Measurements from ENCODE around the gene CNOT1.
"Not testable (repeated sequence)": the region's sequence is repeated elsewhere in the genome, so short reads cannot be mapped to it uniquely, and the experiment has no call there.

Gene CNOT1

GRCh38 chr16:58629733-58630640, at the start of gene CNOT1:
Gene CNOT1, minus strand, starts transcription at chr16:58629826. Its CDS starts 30,489 bp downstream, at chr16:58599337.
- DNase-seq (peak; percentile 96), ATAC-seq (peak; percentile 91)

GRCh38 chr16:58678716-58679115, 49.1 kb upstream of the CNOT1 start:
- DNase-seq (no peak), ATAC-seq (no peak)

DNA sequence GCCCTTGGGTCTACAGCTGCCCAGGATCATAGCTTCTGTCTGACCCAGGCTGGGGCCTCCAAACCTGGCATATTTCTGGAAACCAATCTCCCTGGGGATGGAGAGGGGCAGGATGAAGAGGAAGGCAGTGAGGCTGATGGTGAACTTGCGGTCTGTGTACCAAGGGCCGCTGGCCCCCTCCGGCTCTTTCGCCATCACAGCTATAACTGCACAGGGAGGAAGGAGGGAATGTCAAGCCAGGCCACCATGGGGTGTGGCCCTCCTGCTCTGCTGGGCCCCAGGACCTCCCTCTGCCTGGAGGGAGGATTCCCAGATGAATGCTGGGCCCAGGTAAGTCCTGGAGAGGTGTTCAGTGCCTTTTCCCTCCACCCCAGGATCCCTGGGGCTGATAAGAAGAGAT, 48.6 kb upstream of the CNOT1 start:
- no peak for DNase-seq
- no peak for ATAC-seq

- ATAC-seq: no peak
- DNase-seq: no peak
Measured at GRCh38 chr16:58670946-58671583, 41.4 kb upstream of the CNOT1 start.

- no peak for DNase-seq
- ATAC-seq: no peak
Measured at GRCh38 chr16:58670177-58670576, 40.6 kb upstream of the CNOT1 start.

DNA sequence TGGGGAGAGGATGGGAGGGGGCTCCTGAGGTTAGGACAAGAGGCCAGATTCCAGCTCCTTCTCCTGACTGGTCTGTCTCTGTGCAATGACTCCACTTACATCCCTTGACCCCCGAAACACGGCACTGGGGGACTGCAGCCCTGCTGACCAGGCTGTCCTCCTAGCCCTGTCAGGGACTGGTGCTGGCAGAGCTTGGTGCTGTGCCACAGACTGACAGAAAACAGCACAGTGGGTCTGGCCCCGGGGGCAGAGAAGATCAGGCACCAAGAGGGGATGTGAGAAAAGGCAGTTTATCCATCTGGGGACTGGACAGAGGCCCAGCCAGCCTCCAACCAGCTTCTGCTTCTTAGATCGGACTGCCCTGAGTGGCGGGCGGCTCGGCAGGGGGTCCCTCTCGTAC, 35.6 kb upstream of the CNOT1 start:
- ATAC-seq: no peak
- no peak for DNase-seq

GRCh38 chr16:58661199-58661830, 31.7 kb upstream of the CNOT1 start:
- ATAC-seq: peak; percentile 74
- peak; percentile 7 for DNase-seq

GRCh38 chr16:58659911-58660310, 30.3 kb upstream of the CNOT1 start:
- not testable (repeated sequence) for DNase-seq

GRCh38 chr16:58658796-58659211, 29.2 kb upstream of the CNOT1 start:
- ATAC-seq (no peak), DNase-seq (no peak)

More at GRCh38 chr16:58659911-58660310, 30.3 kb upstream of the CNOT1 start:
- not testable (repeated sequence) for ATAC-seq

GRCh38 chr16:58656899-58657298, 27.3 kb upstream of the CNOT1 start:
- DNase-seq: no peak
- ATAC-seq: no peak

- ATAC-seq: no peak
Measured at GRCh38 chr16:58655215-58655596, 25.6 kb upstream of the CNOT1 start.

DNA sequence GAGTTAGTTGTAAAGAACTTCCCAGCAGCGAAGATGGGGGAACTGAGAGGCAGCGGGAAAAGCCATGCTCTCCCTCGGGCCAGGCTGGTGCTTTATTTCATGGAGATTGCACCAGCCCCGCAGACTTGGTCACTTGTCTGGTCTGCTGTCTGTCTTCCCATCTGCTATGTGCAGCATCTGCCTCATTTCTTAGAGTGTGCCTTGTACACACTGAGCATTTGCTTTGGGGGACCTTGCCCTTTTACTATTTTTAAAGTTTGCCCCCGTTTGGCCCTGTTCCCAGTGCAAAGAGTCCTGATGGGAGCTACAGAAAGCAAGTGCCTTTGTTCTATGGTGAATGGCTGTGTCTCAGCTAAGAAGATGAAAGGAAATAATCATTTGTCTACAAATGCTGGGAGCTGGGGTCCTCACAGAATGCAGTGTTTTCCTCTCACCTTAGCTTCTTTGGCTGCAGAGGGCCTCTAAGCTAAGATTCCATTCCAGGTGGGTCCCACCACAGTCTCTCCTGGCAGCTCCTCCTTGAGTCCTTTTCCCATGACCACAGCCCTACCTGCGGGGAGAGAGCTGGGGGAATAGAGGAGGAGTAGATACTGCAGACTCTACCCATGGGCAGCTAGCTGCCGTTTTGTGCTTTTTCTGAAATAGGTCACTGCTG, 25.1 kb upstream of the CNOT1 start:
- DNase-seq (no peak), ATAC-seq (no peak)

More at GRCh38 chr16:58655215-58655596, 25.6 kb upstream of the CNOT1 start:
- no peak for DNase-seq

GRCh38 chr16:58652741-58653140, 23.1 kb upstream of the CNOT1 start:
- DNase-seq (no peak), ATAC-seq (no peak)

DNA sequence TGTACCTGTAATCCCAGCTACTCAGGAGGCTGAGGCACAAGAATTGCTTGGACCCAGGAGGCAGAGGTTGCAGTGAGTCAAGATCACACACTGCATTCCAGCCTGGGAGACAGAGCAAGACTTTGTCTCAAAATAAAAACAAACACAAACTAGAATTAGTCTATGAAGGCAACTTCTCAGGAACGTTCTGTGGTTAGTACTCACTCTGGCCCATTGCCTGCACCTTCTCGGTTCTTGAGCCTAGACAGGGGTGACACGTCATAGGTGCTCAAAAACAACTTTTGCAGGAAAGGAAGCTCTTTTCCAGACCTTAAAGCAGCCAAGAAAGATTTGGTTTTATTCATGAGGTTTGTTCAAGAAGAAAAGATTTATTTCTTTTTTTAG, 22.3 kb upstream of the CNOT1 start:
- ATAC-seq: no peak
- DNase-seq: no peak

DNA sequence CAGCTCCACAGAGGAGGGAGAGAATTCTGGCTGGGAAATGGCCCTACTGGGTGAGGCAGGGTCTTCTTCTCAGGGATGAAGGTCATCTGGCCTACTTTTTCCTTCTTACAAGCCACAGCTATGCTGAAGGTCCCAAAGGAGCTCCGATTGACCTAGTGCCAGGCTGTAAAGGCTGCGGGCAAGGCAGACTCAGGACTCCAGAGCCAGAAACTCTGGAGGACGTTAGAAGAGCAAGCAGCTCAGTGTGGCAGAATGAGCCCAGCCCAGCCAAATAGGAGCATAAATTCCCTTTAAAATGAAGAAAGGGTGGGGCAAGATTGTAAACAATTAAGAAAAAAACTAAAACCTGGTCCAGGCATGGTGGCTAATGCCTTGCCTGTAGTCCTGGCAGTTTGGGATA, 20.1 kb upstream of the CNOT1 start:
- no peak for DNase-seq
- ATAC-seq: no peak

GRCh38 chr16:58647107-58647506, 17.5 kb upstream of the CNOT1 start:
- ATAC-seq: no peak
- no peak for DNase-seq

- ATAC-seq: no peak
- DNase-seq: no peak
Measured at GRCh38 chr16:58644765-58645487, 15.3 kb upstream of the CNOT1 start.

GRCh38 chr16:58644108-58644507, 14.5 kb upstream of the CNOT1 start:
- ATAC-seq (no peak), DNase-seq (no peak)

- no peak for DNase-seq
- no peak for ATAC-seq
Measured at GRCh38 chr16:58640949-58641348, 11.3 kb upstream of the CNOT1 start.

DNA sequence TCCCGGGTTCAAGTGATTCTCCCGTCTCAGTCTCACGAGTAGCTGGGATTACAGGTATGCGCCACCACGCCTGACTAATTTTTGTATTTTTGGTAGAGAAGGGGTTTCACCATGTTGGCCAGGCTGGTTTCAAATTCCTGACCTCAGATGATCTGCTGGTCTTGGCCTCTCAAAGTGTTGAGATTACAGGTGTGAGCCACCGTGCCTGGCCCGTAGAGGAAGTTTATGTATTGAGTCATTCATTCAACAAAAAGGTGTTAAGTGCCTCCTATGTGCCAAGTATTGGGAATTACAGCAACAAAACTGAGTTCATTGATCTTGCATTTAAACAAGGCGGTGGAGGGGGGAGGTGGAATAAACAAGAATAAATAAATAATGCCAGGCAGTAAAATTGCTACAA, 10.2 kb upstream of the CNOT1 start:
- DNase-seq (no peak), ATAC-seq (no peak)

GRCh38 chr16:58639230-58639629, 9.6 kb upstream of the CNOT1 start:
- DNase-seq (no peak), ATAC-seq (no peak)

Data from stimulated activated naive CD8-positive, alpha-beta T cell treated with anti-CD3 and anti-CD28 coated beads, Interleukin-15, Interleukin-2, amounts not matched to agents 100 U/mL and 50 U/mL, for 24 hours (primary cell).